Esophagus muscularis mucosa (tissue), 4 donors: ENCODE measurements around the gene GATAD1.
"Not testable (repeated sequence)": the region's sequence is repeated elsewhere in the genome, so short reads cannot be mapped to it uniquely, and the experiment has no call there.

ENCODE experiments used
- EP300 ChIP-seq: sonication (generic); formaldehyde crosslinking; IDR thresholded peaks from one replicate; pipeline ENCODE4 v1.6.1; 2017; ENCODE audit warnings: antibody characterized with exemption
- POLR2A ChIP-seq: fragments of 450-650 bp; IDR thresholded peaks from one replicate; pipeline ENCODE4 v1.6.1; 2017; ENCODE audit warnings: antibody characterized with exemption, moderate library complexity, mild to moderate bottlenecking, low read depth
- POLR2AphosphoS5 ChIP-seq, 2 donors: sonication (generic); formaldehyde crosslinking; IDR thresholded peaks; one replicate each; pipeline ENCODE4 v1.6.1; 2017; ENCODE audit warnings: antibody characterized with exemption in 2 of 2
- TF ChIP-seq, protein P1 (sequence below), 3 experiments: fragments of 200-600 bp in 2 of 3; fragments of 450-650 bp in 1 of 3; sonication (generic) in 2 of 3; IDR thresholded peaks; one replicate each; pipeline ENCODE4 v1.5.1; 2017 to 2019; ENCODE audit warnings: antibody characterized with exemption in 3 of 3, mild to moderate bottlenecking in 2 of 3, moderate library complexity in 1 of 3

DNA sequence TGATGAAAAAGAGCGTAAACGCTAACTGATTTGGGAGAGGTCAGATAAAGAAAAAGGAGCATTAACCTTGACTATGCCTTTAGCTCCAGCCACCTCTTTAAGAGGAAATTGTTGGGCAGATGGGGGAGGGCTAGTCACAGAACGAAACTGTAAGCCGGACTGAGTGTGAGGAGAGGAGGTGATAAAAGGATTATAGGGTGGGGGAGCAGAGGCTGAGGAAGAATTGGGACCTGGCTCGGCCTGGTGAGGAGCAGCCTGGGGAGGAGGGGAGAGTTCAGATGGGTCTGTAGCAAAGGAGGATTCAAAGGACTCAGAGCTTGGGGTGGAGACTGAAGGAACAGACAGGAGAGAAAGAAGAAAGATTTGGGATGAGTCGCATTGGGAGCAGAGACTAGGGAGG lies 36.3 kb downstream of the GATAD1 start:
- TF ChIP-seq, protein P1, sequence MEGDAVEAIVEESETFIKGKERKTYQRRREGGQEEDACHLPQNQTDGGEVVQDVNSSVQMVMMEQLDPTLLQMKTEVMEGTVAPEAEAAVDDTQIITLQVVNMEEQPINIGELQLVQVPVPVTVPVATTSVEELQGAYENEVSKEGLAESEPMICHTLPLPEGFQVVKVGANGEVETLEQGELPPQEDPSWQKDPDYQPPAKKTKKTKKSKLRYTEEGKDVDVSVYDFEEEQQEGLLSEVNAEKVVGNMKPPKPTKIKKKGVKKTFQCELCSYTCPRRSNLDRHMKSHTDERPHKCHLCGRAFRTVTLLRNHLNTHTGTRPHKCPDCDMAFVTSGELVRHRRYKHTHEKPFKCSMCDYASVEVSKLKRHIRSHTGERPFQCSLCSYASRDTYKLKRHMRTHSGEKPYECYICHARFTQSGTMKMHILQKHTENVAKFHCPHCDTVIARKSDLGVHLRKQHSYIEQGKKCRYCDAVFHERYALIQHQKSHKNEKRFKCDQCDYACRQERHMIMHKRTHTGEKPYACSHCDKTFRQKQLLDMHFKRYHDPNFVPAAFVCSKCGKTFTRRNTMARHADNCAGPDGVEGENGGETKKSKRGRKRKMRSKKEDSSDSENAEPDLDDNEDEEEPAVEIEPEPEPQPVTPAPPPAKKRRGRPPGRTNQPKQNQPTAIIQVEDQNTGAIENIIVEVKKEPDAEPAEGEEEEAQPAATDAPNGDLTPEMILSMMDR (IDR thresholded peaks at IDR 0.05), result not testable (repeated sequence)
- not testable (repeated sequence) for TF ChIP-seq POLR2AphosphoS5 (IDR thresholded peaks at IDR 0.05); EP300; POLR2A
